ENCODE measurements around the gene INO80D. TPM values are rescaled to one million over a fixed set of nuclear protein-coding genes. Genes with fewer than 3 reads are reported as not detected.

Gene INO80D
- total and polyA plus RNA-seq, 2 of the 13 experiments (the other 11 are each of a cell fraction or from before 2014, with no cell fraction given), result 7.6 to 7.9 TPM

DNA sequence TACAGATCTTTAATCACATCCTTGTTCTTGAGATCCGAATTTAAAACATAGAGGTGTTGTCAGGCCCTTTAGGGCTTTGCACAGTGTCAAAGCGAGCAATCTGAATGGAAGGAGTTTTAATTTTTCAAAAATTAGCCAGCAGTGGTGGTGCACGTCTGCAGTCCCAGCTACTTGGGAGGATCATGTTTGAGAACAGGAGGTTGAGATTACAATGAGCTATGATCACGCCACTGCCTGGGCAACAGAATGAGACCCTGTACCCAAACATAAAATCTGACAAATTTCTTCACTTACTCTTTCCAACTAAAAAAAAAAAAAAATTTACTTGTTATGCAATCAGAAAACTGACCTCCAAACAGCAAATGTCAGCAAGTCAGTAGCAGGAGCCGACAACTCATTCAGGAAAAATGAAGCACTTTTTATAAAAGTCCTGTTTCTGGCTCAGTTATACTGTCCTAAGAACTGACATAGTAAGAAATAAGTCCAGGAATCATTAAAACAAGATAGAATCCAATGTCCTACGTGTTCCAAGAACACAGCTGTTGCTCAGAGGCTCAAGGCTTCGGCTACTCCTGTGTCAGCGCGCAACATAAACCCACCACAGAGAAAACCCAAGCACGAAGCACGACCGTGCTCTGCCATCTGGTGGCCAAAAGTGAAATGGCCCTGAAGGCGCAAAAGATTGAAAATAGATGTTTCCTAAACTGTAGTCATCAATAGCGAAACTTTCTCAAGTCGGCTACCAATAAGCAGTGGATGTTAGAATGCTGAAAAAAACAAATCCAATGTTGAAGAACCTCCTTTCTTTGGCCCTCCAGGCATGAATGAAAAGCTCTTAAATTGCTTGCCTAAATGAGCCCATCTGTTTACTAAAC, 138.1 kb downstream of the INO80D start (continued):
- TF ChIP-seq, protein P1, sequence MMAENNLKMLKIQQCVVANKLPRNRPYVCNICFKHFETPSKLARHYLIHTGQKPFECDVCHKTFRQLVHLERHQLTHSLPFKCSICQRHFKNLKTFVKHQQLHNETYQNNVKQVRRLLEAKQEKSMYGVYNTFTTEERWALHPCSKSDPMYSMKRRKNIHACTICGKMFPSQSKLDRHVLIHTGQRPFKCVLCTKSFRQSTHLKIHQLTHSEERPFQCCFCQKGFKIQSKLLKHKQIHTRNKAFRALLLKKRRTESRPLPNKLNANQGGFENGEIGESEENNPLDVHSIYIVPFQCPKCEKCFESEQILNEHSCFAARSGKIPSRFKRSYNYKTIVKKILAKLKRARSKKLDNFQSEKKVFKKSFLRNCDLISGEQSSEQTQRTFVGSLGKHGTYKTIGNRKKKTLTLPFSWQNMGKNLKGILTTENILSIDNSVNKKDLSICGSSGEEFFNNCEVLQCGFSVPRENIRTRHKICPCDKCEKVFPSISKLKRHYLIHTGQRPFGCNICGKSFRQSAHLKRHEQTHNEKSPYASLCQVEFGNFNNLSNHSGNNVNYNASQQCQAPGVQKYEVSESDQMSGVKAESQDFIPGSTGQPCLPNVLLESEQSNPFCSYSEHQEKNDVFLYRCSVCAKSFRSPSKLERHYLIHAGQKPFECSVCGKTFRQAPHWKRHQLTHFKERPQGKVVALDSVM (CRISPR knock-in tag; IDR thresholded peaks at IDR 0.05), result peak; percentile 17; the same call in 1 of the 2 replicates
- TF ChIP-seq MTF2 (CRISPR knock-in tag; IDR thresholded peaks at IDR 0.05; ENCODE audit: borderline replicate concordance), result no peak
- no peak for TF ChIP-seq MED13 (CRISPR knock-in tag; IDR thresholded peaks at IDR 0.05)
- peak; percentile 65; the same call in 1 of the 2 replicates for TF ChIP-seq THAP11 (CRISPR knock-in tag; IDR thresholded peaks at IDR 0.05)
- no peak for TF ChIP-seq EZH2 (conservative IDR thresholded peaks at IDR 0.05; ENCODE audit: low read depth, low read length)
- TF ChIP-seq TGIF2 (CRISPR knock-in tag; IDR thresholded peaks at IDR 0.05), result no peak
- no peak for TF ChIP-seq MATR3 (CRISPR knock-in tag; IDR thresholded peaks at IDR 0.05)
- no peak for TF ChIP-seq ZNF572 (CRISPR knock-in tag; IDR thresholded peaks at IDR 0.05)
- TF ChIP-seq, protein P2, sequence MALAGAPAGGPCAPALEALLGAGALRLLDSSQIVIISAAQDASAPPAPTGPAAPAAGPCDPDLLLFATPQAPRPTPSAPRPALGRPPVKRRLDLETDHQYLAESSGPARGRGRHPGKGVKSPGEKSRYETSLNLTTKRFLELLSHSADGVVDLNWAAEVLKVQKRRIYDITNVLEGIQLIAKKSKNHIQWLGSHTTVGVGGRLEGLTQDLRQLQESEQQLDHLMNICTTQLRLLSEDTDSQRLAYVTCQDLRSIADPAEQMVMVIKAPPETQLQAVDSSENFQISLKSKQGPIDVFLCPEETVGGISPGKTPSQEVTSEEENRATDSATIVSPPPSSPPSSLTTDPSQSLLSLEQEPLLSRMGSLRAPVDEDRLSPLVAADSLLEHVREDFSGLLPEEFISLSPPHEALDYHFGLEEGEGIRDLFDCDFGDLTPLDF (CRISPR knock-in tag; IDR thresholded peaks at IDR 0.05), result no peak
- TF ChIP-seq, protein P3, sequence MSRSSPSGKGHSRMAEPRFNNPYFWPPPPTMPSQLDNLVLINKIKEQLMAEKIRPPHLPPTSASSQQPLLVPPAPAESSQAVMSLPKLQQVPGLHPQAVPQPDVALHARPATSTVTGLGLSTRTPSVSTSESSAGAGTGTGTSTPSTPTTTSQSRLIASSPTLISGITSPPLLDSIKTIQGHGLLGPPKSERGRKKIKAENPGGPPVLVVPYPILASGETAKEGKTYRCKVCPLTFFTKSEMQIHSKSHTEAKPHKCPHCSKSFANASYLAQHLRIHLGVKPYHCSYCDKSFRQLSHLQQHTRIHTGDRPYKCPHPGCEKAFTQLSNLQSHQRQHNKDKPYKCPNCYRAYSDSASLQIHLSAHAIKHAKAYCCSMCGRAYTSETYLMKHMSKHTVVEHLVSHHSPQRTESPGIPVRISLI (CRISPR knock-in tag; IDR thresholded peaks at IDR 0.05; ENCODE audit: borderline replicate concordance), result peak; percentile 83; the same call in 1 of the 2 replicates
- TF ChIP-seq, protein P4, sequence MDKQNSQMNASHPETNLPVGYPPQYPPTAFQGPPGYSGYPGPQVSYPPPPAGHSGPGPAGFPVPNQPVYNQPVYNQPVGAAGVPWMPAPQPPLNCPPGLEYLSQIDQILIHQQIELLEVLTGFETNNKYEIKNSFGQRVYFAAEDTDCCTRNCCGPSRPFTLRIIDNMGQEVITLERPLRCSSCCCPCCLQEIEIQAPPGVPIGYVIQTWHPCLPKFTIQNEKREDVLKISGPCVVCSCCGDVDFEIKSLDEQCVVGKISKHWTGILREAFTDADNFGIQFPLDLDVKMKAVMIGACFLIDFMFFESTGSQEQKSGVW (CRISPR knock-in tag; IDR thresholded peaks at IDR 0.05; ENCODE audit: borderline replicate concordance), result no peak
- peak; percentile 73; the same call in 1 of the 2 replicates for TF ChIP-seq KAT8 (CRISPR knock-in tag; IDR thresholded peaks at IDR 0.05)
- TF ChIP-seq, protein P5, sequence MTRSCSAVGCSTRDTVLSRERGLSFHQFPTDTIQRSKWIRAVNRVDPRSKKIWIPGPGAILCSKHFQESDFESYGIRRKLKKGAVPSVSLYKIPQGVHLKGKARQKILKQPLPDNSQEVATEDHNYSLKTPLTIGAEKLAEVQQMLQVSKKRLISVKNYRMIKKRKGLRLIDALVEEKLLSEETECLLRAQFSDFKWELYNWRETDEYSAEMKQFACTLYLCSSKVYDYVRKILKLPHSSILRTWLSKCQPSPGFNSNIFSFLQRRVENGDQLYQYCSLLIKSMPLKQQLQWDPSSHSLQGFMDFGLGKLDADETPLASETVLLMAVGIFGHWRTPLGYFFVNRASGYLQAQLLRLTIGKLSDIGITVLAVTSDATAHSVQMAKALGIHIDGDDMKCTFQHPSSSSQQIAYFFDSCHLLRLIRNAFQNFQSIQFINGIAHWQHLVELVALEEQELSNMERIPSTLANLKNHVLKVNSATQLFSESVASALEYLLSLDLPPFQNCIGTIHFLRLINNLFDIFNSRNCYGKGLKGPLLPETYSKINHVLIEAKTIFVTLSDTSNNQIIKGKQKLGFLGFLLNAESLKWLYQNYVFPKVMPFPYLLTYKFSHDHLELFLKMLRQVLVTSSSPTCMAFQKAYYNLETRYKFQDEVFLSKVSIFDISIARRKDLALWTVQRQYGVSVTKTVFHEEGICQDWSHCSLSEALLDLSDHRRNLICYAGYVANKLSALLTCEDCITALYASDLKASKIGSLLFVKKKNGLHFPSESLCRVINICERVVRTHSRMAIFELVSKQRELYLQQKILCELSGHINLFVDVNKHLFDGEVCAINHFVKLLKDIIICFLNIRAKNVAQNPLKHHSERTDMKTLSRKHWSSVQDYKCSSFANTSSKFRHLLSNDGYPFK (CRISPR knock-in tag; IDR thresholded peaks at IDR 0.05; ENCODE audit: borderline replicate concordance), result no peak
- 0 out of 2 replicates have a peak, but pooled peaks have one; percentile 26 for TF ChIP-seq GFI1 (CRISPR knock-in tag; IDR thresholded peaks at IDR 0.05; ENCODE audit: borderline replicate concordance)
- TF ChIP-seq FOXP1 (IDR thresholded peaks at IDR 0.05), result no peak
- 0 out of 2 replicates have a peak, but pooled peaks have one; percentile 13 for TF ChIP-seq FOXP1 (CRISPR knock-in tag; IDR thresholded peaks at IDR 0.05)
- peak; percentile 85 for TF ChIP-seq SALL1 (CRISPR knock-in tag; IDR thresholded peaks at IDR 0.05)
- TF ChIP-seq, protein P6, sequence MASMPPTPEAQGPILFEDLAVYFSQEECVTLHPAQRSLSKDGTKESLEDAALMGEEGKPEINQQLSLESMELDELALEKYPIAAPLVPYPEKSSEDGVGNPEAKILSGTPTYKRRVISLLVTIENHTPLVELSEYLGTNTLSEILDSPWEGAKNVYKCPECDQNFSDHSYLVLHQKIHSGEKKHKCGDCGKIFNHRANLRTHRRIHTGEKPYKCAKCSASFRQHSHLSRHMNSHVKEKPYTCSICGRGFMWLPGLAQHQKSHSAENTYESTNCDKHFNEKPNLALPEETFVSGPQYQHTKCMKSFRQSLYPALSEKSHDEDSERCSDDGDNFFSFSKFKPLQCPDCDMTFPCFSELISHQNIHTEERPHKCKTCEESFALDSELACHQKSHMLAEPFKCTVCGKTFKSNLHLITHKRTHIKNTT (CRISPR knock-in tag; IDR thresholded peaks at IDR 0.05), result no peak
- TF ChIP-seq IKZF4 (CRISPR knock-in tag; IDR thresholded peaks at IDR 0.05; ENCODE audit: borderline replicate concordance, low read depth, not compliant biosample characterization), result no peak
- TF ChIP-seq SIX1 (CRISPR knock-in tag; IDR thresholded peaks at IDR 0.05; ENCODE audit: borderline replicate concordance), result peak; percentile 34; the same call in 1 of the 2 replicates

Measured in HepG2 (cell line).